Suppressor macrophage (primary cell): Measurements from ENCODE around the gene EPB41L2.
A peak's percentile ranks its signal among the peaks of the same experiment; 100 is the strongest.

ENCODE experiments used
- DNase-seq, 4 experiments: peaks; one replicate each; pipeline ENCODE4 v3.0.0-alpha.2; 2020 to 2022

Gene EPB41L2

DNA sequence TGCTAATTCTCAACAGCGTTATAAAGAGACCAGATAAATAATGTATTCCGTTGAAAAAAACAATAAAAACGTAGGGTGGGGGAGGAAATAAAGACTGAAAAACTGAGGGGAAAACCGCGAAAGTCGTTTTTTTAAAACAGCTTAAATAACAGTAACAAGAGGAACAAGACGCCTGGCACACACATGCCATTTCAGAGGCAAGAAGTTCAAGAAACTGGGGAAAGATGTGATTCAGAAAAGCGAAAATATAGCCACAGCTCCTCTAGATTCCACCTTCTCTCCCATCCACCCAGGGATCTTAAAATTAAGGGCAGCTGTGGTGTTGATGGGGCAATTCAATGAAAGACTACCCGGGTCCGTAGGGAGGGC lies 1.3 kb downstream of the EPB41L2 start:
- peak; percentile 17 to 52 (median 28) for DNase-seq

DNA sequence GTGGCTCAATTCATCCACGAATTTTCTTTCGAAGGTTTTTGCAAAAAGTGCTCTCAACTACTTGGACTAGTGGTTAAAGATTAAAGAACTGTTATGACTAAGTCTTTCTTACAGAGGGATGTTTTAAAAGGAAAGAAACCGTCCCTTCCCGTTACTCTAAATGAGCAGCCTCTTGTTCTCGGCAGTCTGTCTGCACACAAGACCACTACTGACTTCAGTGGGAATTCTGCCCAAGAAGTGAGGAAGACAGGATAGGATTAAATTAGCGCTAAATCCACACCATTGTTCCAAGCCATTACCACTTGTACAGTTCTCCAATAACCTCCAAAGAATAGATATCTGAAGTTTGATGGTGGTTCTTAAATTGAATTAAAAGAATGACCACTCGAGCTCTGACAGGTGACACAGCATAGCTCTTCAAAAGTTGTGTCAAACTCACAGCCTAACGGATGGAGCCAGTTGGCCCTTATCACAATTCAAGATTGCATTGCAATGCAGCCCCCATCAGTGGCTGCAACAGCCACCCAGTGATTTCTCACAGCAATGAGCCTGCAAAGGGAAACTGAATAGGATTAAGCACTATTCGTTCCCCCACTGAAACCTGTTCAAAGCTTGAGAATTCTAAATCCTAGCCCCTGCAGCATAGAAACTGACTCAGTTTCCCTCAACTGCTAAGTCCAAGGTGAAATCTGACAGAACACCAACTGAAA lies 1.8 kb downstream of the EPB41L2 start:
- DNase-seq, result no peak

DNA sequence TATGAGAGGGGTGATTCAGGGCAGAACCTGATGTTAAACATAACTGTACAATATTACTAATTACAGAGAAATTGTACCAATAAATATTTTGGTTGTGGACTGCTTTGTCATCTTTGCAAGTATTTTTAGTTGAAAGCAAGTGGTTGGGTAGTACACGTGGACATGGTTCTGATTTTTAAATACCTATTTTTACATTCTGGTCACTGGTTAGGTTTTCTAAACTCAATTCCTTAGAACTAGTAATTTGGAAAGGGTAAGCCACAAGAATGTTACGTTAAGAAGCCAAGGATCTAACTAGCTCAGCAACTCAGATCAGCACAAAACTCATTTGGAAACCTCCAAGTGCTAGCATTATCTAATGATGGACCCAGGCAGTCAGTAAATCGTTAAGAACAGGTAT lies 2.7 kb downstream of the EPB41L2 start:
- no peak for DNase-seq

DNA sequence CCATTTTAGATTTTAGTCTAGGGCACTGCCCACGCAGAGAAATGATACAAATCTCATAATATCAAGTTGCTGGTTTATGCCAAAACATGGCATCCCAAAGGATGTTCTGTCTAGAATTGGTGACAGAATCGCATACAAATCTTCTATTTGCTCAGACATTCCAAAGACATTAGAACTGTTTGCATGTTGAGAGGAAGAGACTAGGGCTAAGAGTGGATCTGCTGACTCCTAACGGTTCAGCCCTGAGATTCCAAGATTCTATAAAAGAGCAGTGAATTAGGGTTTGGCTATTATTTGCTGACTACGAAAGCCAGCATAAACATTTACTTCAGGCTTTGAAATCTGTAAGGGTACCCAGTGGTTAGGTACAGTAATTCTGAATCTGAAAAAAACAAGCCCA lies 3.6 kb downstream of the EPB41L2 start:
- no peak for DNase-seq

DNA sequence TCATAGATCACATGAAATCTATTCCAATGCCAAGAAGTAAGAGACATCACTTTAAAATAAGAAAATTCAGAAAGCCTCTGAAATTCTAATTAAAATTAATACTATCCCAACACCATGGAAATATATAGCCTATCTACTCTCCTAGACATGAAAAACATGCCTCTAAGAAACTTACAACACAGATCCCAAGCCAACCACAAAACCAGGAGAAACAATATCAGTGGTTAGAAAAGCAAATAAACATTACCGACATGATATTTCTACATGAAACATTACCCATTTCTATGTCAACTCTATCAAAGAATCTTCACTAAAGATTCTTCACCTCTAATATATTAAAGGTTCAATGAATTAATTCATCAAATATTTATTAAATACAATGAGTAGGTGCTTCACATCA lies 4.8 kb downstream of the EPB41L2 start:
- DNase-seq, result no peak

DNA sequence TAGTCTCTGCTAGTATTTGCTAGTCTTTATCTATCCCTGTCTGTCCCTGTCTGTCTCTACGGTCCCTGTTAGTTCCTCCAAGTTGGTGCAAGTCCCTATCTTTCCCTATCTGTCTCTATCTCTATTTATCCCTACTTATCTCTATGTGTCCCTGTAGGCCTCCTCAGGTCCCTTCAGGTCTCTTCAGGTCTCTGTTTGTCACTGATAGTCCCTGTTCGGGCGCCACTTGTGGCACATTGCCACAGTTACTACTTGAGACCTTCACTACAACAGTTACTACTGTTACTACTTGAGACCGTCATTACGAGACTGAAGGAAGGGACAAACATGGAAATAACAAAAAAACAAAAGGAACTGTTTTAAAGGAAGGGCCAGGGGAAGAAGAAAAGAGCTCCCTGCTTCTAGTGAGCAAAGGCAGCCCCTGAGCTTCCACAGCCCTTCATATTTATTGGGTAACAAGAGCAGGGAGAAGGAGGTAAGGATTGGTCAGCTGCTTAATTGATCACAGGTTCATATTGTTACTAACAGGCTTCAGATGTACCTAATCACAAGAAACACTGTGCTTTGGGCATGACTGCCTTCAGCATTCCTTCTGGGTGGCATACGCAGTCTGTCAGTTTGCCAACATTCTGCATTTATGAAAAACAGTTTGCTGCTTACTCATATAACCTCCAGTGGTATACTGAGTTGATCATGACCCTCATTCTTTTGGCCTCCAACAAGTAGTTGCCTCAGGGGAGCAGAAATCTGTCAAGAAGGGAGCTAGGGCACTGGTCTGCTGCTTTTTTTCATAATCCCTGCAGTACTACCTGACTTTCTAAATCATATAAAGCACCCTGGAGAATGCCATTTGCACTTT lies 8.4 kb downstream of the EPB41L2 start:
- peak in 1 of 4 experiments; percentile 14 for DNase-seq

DNA sequence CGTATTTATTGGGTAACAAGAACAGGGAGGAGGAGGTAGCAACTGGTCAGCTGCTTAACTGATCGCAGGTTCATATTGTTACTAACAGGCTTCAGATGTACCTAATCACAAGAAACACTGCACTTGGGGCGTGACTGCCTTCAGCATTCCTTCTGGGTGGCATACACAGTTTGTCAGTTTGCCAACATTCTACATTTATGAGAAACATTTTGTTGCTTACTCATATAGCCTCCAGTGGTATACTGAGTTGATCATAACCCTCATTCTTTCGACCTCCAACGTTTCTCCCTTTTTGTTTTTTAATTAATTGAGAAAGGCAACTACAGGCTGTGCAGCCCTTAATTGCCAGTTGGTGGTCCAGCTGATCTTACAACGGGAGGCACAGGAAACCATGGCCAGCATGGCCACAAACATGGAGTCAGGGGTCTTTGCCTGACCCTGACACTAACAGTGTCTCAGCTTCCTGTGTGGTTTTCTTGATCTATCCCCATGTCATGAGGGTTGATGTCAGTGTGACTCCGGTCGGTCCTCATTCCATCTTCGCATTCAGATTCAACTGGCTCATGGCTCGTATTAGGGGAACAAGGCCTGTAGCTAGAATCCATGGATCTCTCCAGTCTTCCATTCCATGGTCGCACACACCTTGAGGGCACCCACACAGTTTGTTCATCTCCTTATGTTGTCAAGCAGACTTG lies 9.4 kb downstream of the EPB41L2 start:
- DNase-seq, result no peak

DNA sequence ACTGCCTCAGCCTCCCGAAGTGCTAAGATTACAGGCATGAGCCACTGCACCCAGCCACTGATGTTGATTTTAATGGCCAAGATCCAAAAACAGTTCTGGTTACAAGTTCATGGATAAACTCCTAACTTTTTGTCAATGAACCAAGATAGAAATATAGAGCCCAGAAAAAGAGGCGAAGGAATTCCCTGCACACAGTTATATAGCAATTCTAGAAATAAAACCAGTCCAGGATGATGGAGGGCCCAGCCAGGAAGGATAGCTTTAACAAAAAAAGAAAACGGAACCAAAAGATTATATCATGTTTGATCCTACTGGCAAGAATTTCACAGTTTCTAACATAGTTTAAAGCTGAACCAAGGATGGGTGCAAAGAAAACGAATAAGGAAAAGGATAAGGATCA lies 10.9 kb downstream of the EPB41L2 start:
- no peak for DNase-seq

DNA sequence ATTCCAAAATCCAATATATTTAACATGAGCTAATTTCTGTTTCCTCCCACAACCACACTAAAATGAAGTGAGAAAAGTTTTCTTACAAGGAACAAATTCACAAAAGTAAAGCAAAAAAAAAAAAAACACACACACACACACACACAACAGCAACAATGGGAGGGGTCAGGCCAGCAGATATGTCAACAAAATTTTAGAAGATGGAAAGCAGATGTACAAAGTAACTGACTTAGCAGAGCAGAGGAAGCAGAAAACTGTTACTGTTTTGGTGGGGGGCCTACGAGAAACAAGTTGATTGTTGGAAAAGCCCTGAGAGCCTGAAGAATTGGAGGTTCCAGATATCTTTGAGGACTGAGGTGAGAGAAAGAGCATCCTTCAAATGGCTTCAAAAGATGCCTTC lies 11.7 kb downstream of the EPB41L2 start:
- no peak for DNase-seq

DNA sequence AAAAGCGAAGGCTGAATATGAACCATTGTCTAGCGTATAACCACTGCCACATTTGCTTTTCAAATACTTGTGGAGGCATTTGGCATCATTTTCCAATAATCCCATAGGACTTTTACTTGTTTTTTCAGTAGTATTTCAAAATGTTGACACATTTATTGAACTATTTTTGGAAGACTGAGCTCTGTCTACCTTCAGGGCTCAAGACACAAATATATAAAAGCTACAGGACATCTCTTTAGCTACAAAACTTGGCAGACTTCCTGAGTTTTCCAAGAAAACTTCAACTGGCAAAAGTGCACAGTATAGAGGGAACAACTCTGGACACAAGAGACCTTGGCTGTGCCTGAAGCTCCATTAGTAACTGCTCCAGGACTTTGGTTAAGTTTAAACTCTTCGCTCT lies 13.4 kb downstream of the EPB41L2 start:
- DNase-seq, result no peak

DNA sequence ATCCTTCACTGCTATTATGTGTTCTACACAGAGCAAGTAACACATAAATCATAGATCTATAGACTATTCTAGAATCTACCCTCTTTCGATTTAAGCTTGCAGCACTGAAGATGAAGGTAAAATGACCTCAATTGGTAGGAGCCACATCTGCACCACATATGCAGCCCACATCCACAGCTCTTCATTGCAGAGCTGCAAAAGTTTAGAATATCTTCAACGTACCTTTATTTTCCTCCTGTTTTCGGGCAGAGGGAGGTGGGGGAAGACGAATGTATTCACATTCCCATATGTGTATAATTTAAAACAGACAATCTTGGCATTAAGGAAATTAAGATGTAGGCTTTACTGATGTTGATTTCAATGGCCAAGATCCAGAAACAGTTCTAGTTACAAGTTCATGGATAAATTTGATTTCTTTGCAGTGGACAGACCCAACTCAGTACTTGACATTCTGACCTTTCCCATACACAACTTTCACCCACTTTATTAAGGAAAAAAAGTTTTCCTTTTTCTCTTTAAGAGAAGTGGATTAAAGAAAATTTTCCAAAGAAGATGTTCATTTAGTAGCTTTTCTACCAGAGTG lies 14.0 kb downstream of the EPB41L2 start:
- DNase-seq, result no peak

DNA sequence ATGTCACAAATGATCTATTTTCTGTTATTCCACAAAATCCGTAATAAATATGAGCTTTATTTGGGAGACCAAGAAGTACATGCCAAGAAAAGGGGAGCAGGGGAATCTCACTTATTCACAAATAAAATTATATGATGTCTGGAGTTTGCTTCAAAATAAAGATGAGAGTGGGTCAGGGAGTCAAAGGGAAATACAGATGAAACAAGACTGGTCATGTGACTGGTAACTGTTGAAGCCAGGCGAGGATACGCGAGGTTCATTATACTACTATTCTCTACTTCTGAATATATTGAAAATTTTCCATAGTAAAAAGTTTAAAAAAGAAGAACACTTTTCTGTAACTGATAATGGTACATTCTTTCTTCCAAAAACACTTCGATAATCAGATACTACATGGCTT lies 14.6 kb downstream of the EPB41L2 start:
- DNase-seq, result no peak

DNA sequence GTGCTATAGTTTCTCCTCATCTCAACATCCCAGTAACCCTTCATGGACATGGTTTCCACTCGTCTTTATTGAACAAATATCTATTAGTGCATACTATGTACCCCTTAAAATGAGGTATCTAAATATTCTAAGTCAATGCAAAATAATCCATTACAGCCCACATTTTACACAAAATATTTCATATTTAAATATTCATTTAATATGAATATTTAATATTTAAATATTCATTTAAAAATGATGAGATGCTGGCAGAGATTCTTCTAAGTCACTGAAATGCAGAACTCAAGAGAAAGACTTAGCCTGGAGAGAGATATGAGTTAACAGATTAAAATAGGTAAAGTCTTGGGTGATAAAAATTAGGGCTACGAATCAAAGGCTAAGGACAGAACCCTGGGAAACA lies 17.9 kb downstream of the EPB41L2 start:
- no peak for DNase-seq

DNA sequence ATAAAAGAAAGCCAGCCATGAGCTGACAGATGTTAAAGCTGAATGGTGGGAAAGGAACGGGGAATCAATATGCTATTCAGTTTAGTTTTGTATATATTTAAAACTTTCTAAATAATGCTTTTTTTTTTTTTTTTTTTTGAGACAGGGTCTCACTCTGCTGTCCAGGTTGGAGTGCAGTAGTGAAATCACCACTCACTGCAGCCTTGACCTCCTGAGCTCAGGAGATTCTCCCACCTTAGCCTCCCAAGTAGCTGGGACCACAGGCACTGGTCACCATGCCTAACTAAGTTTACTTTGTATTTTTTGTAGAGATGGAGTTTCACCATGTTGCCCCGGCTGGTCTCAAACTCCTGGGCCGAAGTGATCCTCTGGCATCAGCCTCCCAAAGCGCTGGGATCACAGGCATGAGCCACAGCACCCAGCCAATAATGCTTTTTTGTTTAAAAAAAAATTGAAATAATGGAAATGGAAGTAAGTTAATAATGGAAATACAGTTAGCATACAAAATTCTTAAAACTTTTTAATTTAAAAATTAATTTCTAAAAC lies 19.1 kb downstream of the EPB41L2 start:
- DNase-seq, result no peak

DNA sequence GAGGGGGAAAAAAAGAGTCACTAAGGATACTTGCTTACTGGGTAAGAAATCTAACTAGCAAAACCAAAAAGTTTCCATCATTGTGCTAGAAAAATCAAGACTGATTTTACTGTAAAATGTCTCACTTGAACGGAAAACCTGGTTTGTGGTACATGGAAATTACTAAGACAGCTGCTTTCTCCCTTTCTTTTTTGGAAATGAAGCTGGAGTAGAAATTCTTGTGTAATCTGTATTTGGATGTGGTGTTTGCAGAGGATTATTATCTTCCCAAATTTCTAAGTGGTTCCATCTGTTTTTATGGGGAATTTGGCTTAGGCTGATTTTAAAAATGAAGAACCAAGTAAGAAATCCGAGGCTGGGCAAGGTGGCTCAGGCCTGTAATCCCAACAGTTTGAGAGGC lies 20.4 kb downstream of the EPB41L2 start:
- no peak for DNase-seq

DNA sequence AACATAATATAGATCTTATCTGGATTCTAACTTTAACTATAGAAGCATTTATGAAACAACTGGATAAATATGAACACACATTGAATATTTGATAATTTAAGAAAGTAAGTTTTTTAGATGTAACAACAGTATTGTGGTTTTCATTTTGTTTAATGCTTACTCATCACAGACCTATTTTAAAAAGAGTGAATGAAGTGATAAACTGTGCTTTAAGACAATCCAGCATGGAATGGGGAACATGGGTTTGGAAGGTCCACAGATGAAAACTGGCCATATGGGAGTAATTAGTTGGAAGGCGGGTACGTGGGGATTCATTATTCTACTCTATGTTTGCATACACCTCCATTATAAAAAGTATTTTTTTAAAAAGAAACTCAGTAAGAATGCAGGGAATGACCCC lies 21.2 kb downstream of the EPB41L2 start:
- no peak for DNase-seq

DNA sequence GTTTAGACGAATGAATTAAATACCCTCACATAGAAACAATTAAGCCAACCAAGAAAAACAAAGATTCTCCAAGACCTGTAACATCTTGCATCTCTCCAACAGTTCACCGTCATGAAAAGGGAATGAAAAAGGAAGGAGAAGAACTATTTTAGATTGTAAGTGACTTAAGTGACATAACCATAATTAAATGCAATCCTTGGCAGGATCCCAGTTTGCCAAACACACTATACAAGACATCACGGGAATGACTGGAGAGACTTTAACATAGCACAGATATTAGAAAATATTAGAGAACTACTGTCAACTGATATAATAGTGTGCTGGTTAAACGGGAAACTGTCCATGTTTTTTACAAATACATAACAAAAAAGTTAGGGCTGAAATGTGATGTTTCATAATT lies 22.2 kb downstream of the EPB41L2 start:
- no peak for DNase-seq

DNA sequence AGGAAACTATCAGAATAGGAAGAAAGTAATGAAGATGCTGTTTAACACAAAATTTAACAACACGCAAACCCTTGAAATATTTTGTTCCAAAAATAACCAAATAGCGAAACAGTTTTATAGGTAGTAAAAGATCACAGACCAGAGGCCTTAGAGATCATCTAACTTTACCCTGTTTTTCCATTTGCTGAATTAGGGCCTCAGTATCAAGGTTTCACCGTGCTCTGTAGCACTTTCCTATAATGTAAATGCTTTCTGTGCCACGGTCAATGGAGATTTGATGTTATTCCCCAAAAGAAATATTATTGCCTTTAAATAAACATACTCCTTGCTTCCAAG lies 23.7 kb downstream of the EPB41L2 start:
- no peak for DNase-seq

DNA sequence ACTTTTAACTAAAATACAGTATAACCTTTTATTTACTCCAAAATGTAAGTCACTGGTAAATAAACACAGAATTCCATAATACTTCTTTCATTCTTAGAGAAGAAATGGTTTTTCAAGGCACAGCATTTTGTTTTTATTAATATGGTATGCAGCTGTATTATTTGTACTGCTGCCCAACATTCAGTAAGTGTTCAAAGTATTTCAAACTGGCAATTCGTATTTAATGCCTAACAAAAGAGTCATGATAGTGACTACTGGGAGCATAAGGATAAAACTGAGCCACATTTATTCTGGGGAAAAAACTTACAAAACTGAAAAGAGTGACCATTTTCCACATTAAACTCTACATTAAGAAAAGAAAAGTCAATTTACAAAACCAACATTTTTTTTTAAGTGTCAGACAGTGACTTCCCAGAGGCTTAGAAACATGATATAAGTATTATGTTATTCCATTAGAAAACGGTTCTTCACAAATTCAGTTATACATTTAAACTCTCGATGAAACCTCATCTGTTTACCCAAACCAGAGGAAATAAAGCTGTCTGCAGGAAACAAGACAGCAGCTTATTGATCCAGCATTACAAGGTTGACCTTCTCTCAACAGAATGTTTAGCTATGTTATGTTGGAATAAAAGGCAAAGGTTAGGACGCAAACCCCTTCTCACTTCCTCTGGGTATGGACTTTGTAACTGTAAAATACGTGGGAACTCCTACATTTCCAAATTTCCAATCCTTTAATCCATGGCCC lies 24.3 kb downstream of the EPB41L2 start:
- no peak for DNase-seq

DNA sequence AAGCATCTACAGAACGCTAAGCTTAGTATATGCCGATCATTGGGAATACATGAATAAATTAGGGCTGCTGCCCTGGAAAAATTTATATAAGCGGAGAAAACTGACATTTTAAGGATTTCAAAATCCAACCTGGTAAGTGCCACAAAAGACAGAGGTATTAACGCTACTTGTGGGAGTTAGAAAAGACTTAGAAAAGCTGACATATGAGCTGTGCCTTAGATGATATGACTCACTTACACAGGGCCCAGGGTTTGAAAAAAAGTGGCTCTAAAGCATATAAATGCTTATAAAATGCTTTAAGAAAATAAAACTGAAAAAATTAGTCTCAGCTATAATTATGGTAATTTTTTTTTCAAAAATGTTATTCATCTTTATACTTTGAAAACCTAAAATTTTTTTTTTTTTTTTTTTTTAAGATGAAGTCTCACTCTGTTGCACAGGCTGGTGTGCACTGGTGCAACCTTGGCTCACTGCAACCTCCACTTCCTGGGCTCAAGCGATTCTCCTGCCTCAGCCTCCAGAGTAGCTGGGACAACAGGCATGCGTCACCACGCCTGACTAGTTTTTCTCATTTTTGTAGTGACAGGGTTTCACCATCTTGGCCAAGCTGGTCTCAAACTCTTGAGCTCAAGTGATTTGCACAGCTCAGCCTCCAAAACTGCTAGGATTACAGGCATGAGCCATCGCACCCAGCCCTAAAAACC lies 25.7 kb downstream of the EPB41L2 start:
- no peak for DNase-seq

DNA sequence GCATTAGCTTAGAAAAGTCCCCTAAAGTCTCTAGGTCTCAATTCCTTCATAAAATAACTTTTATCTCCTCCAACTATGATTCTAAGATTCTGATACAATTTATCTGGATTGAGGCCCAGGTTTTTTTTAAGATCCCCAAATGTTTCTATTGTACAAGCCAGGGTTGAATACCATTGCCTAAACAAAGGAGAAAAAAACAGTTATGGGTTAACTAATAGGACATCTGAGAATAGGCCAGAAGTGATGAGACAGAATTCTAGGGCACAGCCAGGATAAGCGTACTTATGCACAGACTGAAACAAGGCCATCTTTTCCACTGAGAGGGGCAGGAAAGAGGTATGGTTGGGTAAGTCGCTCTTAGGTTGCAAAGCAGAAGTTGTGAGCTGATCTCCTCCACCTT lies 26.4 kb downstream of the EPB41L2 start:
- DNase-seq, result no peak

DNA sequence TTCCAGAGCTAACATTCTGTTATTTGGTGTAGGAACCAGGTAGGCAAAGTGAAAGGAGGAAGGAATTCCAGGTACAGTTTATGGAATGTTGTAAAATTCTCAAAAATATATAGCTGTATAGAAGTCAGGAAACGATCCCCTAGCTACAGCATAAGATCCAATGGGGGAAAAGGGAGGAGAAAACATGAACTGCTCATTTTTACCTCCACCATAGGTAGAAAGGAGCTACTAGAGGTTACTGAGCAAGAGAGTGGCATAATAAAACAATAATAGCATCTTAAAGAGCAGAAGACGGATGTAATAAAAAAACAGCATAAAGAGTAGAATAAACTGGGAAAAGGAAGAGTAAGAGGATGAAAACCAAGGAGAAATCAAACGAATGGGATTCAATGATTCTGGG lies 26.9 kb downstream of the EPB41L2 start:
- no peak for DNase-seq
